ENCODE data around the gene GRK5.

DNA sequence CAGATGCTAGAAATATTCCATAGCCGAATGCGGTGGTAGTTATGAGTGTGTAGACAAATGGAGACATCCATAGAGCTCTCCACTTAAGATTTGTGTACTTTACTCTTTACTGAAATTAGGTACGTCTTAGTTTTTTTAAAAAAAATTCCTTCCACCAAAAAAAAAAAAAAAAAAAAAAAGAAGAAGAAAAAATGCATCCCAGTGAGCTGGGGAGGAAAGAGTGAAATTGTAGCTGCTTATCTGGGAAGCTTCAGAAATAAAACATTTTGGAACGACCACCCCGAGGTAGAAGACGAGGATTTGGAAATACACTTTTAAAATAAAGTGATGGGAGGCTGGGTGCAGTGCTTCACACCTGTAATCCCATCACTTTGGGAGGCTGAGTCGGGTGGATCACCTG lies 281.3 kb downstream of the GRK5 start:
- TF ChIP-seq, protein P1, sequence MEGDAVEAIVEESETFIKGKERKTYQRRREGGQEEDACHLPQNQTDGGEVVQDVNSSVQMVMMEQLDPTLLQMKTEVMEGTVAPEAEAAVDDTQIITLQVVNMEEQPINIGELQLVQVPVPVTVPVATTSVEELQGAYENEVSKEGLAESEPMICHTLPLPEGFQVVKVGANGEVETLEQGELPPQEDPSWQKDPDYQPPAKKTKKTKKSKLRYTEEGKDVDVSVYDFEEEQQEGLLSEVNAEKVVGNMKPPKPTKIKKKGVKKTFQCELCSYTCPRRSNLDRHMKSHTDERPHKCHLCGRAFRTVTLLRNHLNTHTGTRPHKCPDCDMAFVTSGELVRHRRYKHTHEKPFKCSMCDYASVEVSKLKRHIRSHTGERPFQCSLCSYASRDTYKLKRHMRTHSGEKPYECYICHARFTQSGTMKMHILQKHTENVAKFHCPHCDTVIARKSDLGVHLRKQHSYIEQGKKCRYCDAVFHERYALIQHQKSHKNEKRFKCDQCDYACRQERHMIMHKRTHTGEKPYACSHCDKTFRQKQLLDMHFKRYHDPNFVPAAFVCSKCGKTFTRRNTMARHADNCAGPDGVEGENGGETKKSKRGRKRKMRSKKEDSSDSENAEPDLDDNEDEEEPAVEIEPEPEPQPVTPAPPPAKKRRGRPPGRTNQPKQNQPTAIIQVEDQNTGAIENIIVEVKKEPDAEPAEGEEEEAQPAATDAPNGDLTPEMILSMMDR (IDR thresholded peaks at IDR 0.05 in 4 of 5, conservative IDR thresholded peaks at IDR 0.05 in 1 of 5) = no peak
- no peak for TF ChIP-seq POLR2A (IDR thresholded peaks at IDR 0.05)
